Breast epithelium (tissue), 4 donors: ENCODE results near the gene OPHN1. TPM values are rescaled to one million over a fixed set of nuclear protein-coding genes. Genes with fewer than 3 reads are reported as not detected.
A peak's percentile ranks its signal among the peaks of the same experiment; 100 is the strongest.

ENCODE experiments used
- DNase-seq, 2 donors: peaks; one replicate each; pipeline ENCODE4 v3.0.0-alpha.2; 2019; ENCODE audit warnings: low spot score in 2 of 2
- H3K27ac ChIP-seq, 2 donors: fragments of 200-600 bp; sonication (generic) in 1 of 2; one replicate each; pipeline ENCODE4 v1.5.1; 2016 to 2019; ENCODE audit warnings: mild to moderate bottlenecking in 1 of 2
- H3K27me3 ChIP-seq, 2 donors: fragments of 200-600 bp; sonication (generic) in 1 of 2; one replicate each; pipeline versions ENCODE4 v1.5.1 to v1.6.0; 2017 to 2019; ENCODE audit warnings: control low read depth in 1 of 2, mild to moderate bottlenecking in 1 of 2
- H3K36me3 ChIP-seq: fragments of 200-600 bp; one replicate; pipeline ENCODE4 v1.5.1; 2019
- H3K4me1 ChIP-seq, 2 donors: fragments of 200-600 bp; sonication (generic); one replicate each; pipeline ENCODE4 v1.5.1; 2016 to 2019; ENCODE audit warnings: control low read depth in 1 of 2
- H3K4me3 ChIP-seq, 3 donors: fragments of 200-600 bp; sonication (generic); 1 replicate in 2 of 3; 2 replicates in 1 of 3; pipeline ENCODE4 v1.5.1; 2016 to 2019; ENCODE audit warnings: mild to moderate bottlenecking in 3 of 3, moderate library complexity in 2 of 3
- H3K9me3 ChIP-seq, 2 donors: fragments of 200-600 bp; sonication (generic) in 1 of 2; one replicate each; pipeline ENCODE4 v1.5.1; 2016 to 2019; ENCODE audit warnings: control low read depth in 1 of 2
- CTCF ChIP-seq, 3 donors: fragments of 450-650 bp; IDR thresholded peaks; one replicate each; pipeline ENCODE4 v1.5.1; 2016 to 2017; ENCODE audit warnings: antibody characterized with exemption in 3 of 3, mild to moderate bottlenecking in 3 of 3, moderate library complexity in 3 of 3
- POLR2A ChIP-seq: fragments of 450-650 bp; IDR thresholded peaks from one replicate; pipeline ENCODE4 v1.6.1; 2016; ENCODE audit warnings: antibody characterized with exemption, mild to moderate bottlenecking, moderate library complexity
- POLR2AphosphoS5 ChIP-seq, 3 donors: sonication (generic); formaldehyde crosslinking; IDR thresholded peaks; one replicate each; pipeline ENCODE4 v1.6.1; 2017; ENCODE audit warnings: antibody characterized with exemption in 3 of 3
- intact Hi-C: fragments of 100-400 bp; cut with DNase I; formaldehyde crosslinking; loops from one replicate; pipeline ENCODE4 v1.15.1; 2023; ENCODE audit warnings: low total_unique reads
- total RNA-seq, 3 donors: library from RNA; depleted of rRNA; stranded (reverse); fragments of >200 nt; gene quantifications; one replicate each; pipeline ENCODE4 v1.1.0, GENCODE V29; 2016

The OPHN1 gene
- total RNA-seq, 3 donors from 2014 or later: 9.5 to 20.2 (median 14.6) TPM

GRCh38 chrX:68443155-68443868 is 10.0 kb upstream of the OPHN1 start:
- no peak overlapping the region for H3K4me3 ChIP-seq
- no peaks in the 10 kb centered on the region for H3K9me3 ChIP-seq
- no peaks in the 10 kb centered on the region for H3K36me3 ChIP-seq
- TF ChIP-seq POLR2AphosphoS5 (IDR thresholded peaks at IDR 0.05) (no peak), POLR2A (no peak), CTCF (IDR thresholded peaks at IDR 0.05) (no peak)
- intact Hi-C loops: no loop called here
- H3K4me1 ChIP-seq: no peaks in the 10 kb centered on the region
- DNase-seq: peak in 1 of 2 donors; percentile 45
- H3K27me3 ChIP-seq: peaks cover 0 to 12% of the 10 kb centered on the region in 2 donors
- no peak overlapping the region for H3K27ac ChIP-seq

- peak in 1 of 2 donors; percentile 57 for DNase-seq
- TF ChIP-seq POLR2A (no peak), POLR2AphosphoS5 (IDR thresholded peaks at IDR 0.05) (no peak), CTCF (IDR thresholded peaks at IDR 0.05) (no peak)
- H3K27me3 ChIP-seq: peaks cover 0 to 11% of the 10 kb centered on the region in 2 donors
- H3K4me1 ChIP-seq: no peaks in the 10 kb centered on the region
- intact Hi-C loops: no loop called here
- H3K27ac ChIP-seq: no peak overlapping the region
- no peaks in the 10 kb centered on the region for H3K9me3 ChIP-seq
- H3K4me3 ChIP-seq: no peak overlapping the region
- H3K36me3 ChIP-seq: no peaks in the 10 kb centered on the region
Observed at GRCh38 chrX:68440940-68441339, 7.6 kb upstream of the OPHN1 start.

GRCh38 chrX:68440442-68440841 is 7.1 kb upstream of the OPHN1 start:
- Histone ChIP-seq H3K9me3 (no peaks in the 10 kb centered on the region), H3K27me3 (peaks cover 0 to 7% of the 10 kb centered on the region in 2 donors), H3K4me3 (no peak overlapping the region), H3K27ac (no peak overlapping the region), H3K36me3 (no peaks in the 10 kb centered on the region), H3K4me1 (no peaks in the 10 kb centered on the region)
- intact Hi-C loops: no loop called here
- no peak for TF ChIP-seq POLR2AphosphoS5 (IDR thresholded peaks at IDR 0.05)
- no peak for TF ChIP-seq CTCF (IDR thresholded peaks at IDR 0.05)
- no peak for DNase-seq

- peak overlapping the region in 1 of 2 donors; percentile 72 for H3K27ac ChIP-seq
- no peak for DNase-seq
- peaks cover 0 to 15% of the 10 kb centered on the region in 2 donors for H3K27me3 ChIP-seq
- H3K4me1 ChIP-seq: no peaks in the 10 kb centered on the region
- intact Hi-C loops: no loop called here
- TF ChIP-seq POLR2AphosphoS5 (IDR thresholded peaks at IDR 0.05) (no peak), CTCF (IDR thresholded peaks at IDR 0.05) (no peak), POLR2A (no peak)
- no peaks in the 10 kb centered on the region for H3K36me3 ChIP-seq
- no peak overlapping the region for H3K4me3 ChIP-seq
- no peaks in the 10 kb centered on the region for H3K9me3 ChIP-seq
Observed at GRCh38 chrX:68439341-68439740, 6.0 kb upstream of the OPHN1 start.

GRCh38 chrX:68438575-68438974 is 5.3 kb upstream of the OPHN1 start:
- Histone ChIP-seq H3K36me3 (no peaks in the 10 kb centered on the region), H3K9me3 (no peaks in the 10 kb centered on the region), H3K27ac (peak overlapping the region; percentile 31 to 72), H3K4me1 (no peaks in the 10 kb centered on the region), H3K4me3 (no peak overlapping the region), H3K27me3 (peaks cover 0 to 23% of the 10 kb centered on the region in 2 donors)
- TF ChIP-seq CTCF (IDR thresholded peaks at IDR 0.05) (no peak), POLR2AphosphoS5 (IDR thresholded peaks at IDR 0.05) (no peak), POLR2A (no peak)
- intact Hi-C loops: no loop called here
- DNase-seq: peak in 1 of 2 donors; percentile 48
